K562 (cell line): ENCODE results near the gene ASB4. TPM values are rescaled to one million over a fixed set of nuclear protein-coding genes. Genes with fewer than 3 reads are reported as not detected.

ENCODE experiments used
- ARID2 ChIP-seq: fragments of 450-650 bp; IDR thresholded peaks from 2 replicates; pipeline ENCODE4 v1.6.1; 2017; ENCODE audit warnings: antibody characterized with exemption, mild to moderate bottlenecking
- CBX1 ChIP-seq: sonication (generic); IDR thresholded peaks from 2 replicates; pipeline ENCODE4 v1.6.1; 2016; ENCODE audit warnings: antibody characterized with exemption, low read depth, mild to moderate bottlenecking
- CEBPB ChIP-seq: fragments of 450-650 bp; IDR thresholded peaks from 2 replicates; pipeline ENCODE4 v1.6.1; 2016; ENCODE audit warnings: missing genetic modification characterization, missing compliant biosample characterization
- CEBPG ChIP-seq, 3 experiments: fragments of 200-800 bp in 1 of 3; sonication (Bioruptor generic) in 1 of 3; sonication (generic) in 1 of 3; formaldehyde crosslinking in 1 of 3; IDR thresholded peaks in 2 of 3; conservative IDR thresholded peaks in 1 of 3; 2 replicates each; pipeline versions ENCODE4 v1.6.1 to v1.8.0; 2016 to 2022; ENCODE audit warnings: missing compliant biosample characterization in 2 of 3, missing genetic modification characterization in 2 of 3, mild to moderate bottlenecking in 1 of 3, missing genetic modification reagents in 1 of 3
- MTF1 ChIP-seq: fragments of 250-450 bp; sonication (Bioruptor Pico); IDR thresholded peaks from 2 replicates; pipeline ENCODE4 v1.9.0; 2021; ENCODE audit warnings: moderate library complexity, mild to moderate bottlenecking, inconsistent platforms, borderline replicate concordance
- MYC ChIP-seq, 2 experiments: fragments of 250-450 bp in 1 of 2; sonication (Bioruptor Pico) in 1 of 2; IDR thresholded peaks; 2 replicates each; pipeline versions ENCODE4 v1.5.1 to v1.6.1; 2012 to 2021; ENCODE audit warnings: low read depth in 2 of 2, borderline replicate concordance in 1 of 2, improper control_type of control experiment in 1 of 2, low read length in 1 of 2, mild to moderate bottlenecking in 1 of 2, moderate library complexity in 1 of 2
- MYNN ChIP-seq, 2 experiments: sonication (generic); formaldehyde crosslinking in 1 of 2; IDR thresholded peaks; 2 replicates each; pipeline versions ENCODE4 v1.5.0 to v1.6.1; 2016 to 2020; ENCODE audit warnings: antibody characterized with exemption in 1 of 2, missing genetic modification reagents in 1 of 2
- PTBP1 ChIP-seq: fragments of 200-400 bp; formaldehyde crosslinking; IDR thresholded peaks from 2 replicates; pipeline ENCODE4 v1.6.1; 2017; ENCODE audit warnings: low read depth, low read length
- SMC3 ChIP-seq: conservative IDR thresholded peaks from 2 replicates; pipeline ENCODE4 v1.6.1; 2011; ENCODE audit warnings: low read depth, low read length, improper control_type of control experiment; ENCODE audit not compliant: insufficient read depth
- YY1 ChIP-seq, 3 experiments: IDR thresholded peaks; 2 replicates each; pipeline ENCODE4 v1.6.1; 2011; ENCODE audit warnings: low read length in 2 of 3, mild to moderate bottlenecking in 2 of 3, moderate library complexity in 2 of 3, borderline replicate concordance in 1 of 3, control low read depth in 1 of 3, low read depth in 1 of 3; ENCODE audit not compliant: insufficient read depth in 3 of 3, insufficient replicate concordance in 2 of 3, control insufficient read depth in 1 of 3, insufficient read length in 1 of 3; ENCODE audit errors: extremely low read depth in 1 of 3
- polyA plus RNA-seq, 8 experiments: library from polyadenylated mRNA; depleted of rRNA in 4 of 8; stranded (reverse) in 5 of 8; unstranded in 3 of 8; fragments of >200 nt; fragmentation: Nextera tagmentation in 2 of 8; fragmentation: Illumina TruSeq in 1 of 8; extraction: Ambion mirVana in 2 of 8; extraction: Trizol in 1 of 8; gene quantifications; 2 replicates each; pipeline versions ENCODE4 v1.2.1 to v1.2.3, GENCODE V29; 2011 to 2014; ENCODE audit warnings: inconsistent platforms in 1 of 8, missing spikeins in 1 of 8
- total RNA-seq, 7 experiments: library from RNA; depleted of rRNA in 6 of 7; stranded (reverse); fragments of >200 nt in 6 of 7; fragmentation: Illumina TruSeq in 2 of 7; extraction: Trizol in 2 of 7; gene quantifications; 2 replicates each; pipeline versions ENCODE4 v1.2.1 to v1.2.3, GENCODE V29; 2011 to 2021; ENCODE audit warnings: low replicate concordance in 1 of 7
- TF ChIP-seq, protein P1 (sequence below): sonication (generic); formaldehyde crosslinking; IDR thresholded peaks from 2 replicates; pipeline ENCODE4 v1.8.0; 2022; ENCODE audit warnings: mild to moderate bottlenecking, missing genetic modification reagents
- TF ChIP-seq, protein P2 (sequence below): sonication (generic); formaldehyde crosslinking; IDR thresholded peaks from 2 replicates; pipeline ENCODE4 v1.8.0; 2022; ENCODE audit warnings: missing genetic modification reagents, mild to moderate bottlenecking, borderline replicate concordance
- TF ChIP-seq, protein P3 (sequence below), 3 experiments: IDR thresholded peaks in 2 of 3; conservative IDR thresholded peaks in 1 of 3; 2 replicates each; pipeline ENCODE4 v1.5.1; 2011 to 2012; ENCODE audit warnings: low read length in 3 of 3, mild to moderate bottlenecking in 3 of 3, control low read depth in 2 of 3, improper control_type of control experiment in 1 of 3, inconsistent platforms in 1 of 3, low read depth in 1 of 3, mixed read lengths in 1 of 3, moderate library complexity in 1 of 3; ENCODE audit not compliant: insufficient read depth in 2 of 3
- TF ChIP-seq, protein P4 (sequence below): sonication (generic); formaldehyde crosslinking; IDR thresholded peaks from 2 replicates; pipeline ENCODE4 v1.8.1; 2022; ENCODE audit warnings: missing genetic modification reagents

ASB4 gene
- total and polyA plus RNA-seq, 9 of the 15 experiments (the other 6 are each of a cell fraction or from before 2014, with no cell fraction given), result 0.03 to 0.07 TPM; not detected in 7

DNA sequence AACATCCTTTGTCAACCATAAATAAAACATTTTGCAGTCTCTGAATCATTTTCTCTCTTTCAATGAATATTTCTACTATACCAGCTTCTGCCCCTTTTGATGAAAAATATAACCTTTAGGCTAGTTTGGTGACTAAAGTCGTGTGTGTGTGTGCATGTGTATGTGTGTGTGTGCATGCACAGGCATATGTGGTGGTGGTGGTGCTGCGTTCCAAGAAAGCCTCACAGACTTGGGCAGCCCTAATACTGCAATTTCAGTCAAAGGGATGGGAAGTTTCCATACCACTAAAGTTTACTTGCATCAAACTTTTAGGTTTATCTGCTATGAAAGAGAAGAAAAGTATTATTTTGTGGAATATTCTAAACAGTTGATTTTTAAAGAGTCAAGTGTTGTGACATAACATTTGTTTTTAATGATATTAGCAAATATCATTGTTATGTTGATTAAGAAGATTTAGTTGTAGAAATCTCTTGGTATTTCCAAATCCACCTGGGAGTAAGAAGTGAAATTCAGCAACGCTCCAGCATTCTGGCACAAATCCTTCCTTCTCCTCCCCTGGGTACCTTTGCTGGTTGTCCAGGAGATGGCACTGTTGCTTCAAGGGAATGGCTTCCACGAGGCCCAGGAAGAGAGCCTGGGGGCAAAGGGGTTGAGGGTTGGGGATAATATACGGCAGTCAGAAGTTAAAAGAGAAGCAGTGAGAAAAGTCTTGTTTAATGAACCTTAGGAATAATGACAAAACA, 41.5 kb downstream of the ASB4 start (continued):
- TF ChIP-seq, protein P1, sequence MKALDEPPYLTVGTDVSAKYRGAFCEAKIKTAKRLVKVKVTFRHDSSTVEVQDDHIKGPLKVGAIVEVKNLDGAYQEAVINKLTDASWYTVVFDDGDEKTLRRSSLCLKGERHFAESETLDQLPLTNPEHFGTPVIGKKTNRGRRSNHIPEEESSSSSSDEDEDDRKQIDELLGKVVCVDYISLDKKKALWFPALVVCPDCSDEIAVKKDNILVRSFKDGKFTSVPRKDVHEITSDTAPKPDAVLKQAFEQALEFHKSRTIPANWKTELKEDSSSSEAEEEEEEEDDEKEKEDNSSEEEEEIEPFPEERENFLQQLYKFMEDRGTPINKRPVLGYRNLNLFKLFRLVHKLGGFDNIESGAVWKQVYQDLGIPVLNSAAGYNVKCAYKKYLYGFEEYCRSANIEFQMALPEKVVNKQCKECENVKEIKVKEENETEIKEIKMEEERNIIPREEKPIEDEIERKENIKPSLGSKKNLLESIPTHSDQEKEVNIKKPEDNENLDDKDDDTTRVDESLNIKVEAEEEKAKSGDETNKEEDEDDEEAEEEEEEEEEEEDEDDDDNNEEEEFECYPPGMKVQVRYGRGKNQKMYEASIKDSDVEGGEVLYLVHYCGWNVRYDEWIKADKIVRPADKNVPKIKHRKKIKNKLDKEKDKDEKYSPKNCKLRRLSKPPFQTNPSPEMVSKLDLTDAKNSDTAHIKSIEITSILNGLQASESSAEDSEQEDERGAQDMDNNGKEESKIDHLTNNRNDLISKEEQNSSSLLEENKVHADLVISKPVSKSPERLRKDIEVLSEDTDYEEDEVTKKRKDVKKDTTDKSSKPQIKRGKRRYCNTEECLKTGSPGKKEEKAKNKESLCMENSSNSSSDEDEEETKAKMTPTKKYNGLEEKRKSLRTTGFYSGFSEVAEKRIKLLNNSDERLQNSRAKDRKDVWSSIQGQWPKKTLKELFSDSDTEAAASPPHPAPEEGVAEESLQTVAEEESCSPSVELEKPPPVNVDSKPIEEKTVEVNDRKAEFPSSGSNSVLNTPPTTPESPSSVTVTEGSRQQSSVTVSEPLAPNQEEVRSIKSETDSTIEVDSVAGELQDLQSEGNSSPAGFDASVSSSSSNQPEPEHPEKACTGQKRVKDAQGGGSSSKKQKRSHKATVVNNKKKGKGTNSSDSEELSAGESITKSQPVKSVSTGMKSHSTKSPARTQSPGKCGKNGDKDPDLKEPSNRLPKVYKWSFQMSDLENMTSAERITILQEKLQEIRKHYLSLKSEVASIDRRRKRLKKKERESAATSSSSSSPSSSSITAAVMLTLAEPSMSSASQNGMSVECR (CRISPR knock-in tag), result no peak
- TF ChIP-seq, protein P2, sequence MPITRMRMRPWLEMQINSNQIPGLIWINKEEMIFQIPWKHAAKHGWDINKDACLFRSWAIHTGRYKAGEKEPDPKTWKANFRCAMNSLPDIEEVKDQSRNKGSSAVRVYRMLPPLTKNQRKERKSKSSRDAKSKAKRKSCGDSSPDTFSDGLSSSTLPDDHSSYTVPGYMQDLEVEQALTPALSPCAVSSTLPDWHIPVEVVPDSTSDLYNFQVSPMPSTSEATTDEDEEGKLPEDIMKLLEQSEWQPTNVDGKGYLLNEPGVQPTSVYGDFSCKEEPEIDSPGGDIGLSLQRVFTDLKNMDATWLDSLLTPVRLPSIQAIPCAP (CRISPR knock-in tag), result no peak
- no peak for TF ChIP-seq PTBP1
- no peak for TF ChIP-seq MTF1 (CRISPR knock-in tag)
- TF ChIP-seq, protein P3, sequence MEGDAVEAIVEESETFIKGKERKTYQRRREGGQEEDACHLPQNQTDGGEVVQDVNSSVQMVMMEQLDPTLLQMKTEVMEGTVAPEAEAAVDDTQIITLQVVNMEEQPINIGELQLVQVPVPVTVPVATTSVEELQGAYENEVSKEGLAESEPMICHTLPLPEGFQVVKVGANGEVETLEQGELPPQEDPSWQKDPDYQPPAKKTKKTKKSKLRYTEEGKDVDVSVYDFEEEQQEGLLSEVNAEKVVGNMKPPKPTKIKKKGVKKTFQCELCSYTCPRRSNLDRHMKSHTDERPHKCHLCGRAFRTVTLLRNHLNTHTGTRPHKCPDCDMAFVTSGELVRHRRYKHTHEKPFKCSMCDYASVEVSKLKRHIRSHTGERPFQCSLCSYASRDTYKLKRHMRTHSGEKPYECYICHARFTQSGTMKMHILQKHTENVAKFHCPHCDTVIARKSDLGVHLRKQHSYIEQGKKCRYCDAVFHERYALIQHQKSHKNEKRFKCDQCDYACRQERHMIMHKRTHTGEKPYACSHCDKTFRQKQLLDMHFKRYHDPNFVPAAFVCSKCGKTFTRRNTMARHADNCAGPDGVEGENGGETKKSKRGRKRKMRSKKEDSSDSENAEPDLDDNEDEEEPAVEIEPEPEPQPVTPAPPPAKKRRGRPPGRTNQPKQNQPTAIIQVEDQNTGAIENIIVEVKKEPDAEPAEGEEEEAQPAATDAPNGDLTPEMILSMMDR (IDR thresholded peaks at IDR 0.05 in 2 of 3, conservative IDR thresholded peaks at IDR 0.05 in 1 of 3; ENCODE audit: insufficient read depth in 2 of 3, low read depth in 1 of 3, low read length in 3 of 3), result peak; percentile 79 to 93 (median 91)
- TF ChIP-seq MYC (IDR thresholded peaks at IDR 0.05; ENCODE audit: low read depth, low read length), result peak; percentile 47; the same call in 1 of the 2 replicates
- TF ChIP-seq MYC (CRISPR knock-in tag; IDR thresholded peaks at IDR 0.05; ENCODE audit: borderline replicate concordance, low read depth), result no peak
- TF ChIP-seq, protein P4, sequence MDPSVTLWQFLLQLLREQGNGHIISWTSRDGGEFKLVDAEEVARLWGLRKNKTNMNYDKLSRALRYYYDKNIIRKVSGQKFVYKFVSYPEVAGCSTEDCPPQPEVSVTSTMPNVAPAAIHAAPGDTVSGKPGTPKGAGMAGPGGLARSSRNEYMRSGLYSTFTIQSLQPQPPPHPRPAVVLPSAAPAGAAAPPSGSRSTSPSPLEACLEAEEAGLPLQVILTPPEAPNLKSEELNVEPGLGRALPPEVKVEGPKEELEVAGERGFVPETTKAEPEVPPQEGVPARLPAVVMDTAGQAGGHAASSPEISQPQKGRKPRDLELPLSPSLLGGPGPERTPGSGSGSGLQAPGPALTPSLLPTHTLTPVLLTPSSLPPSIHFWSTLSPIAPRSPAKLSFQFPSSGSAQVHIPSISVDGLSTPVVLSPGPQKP (CRISPR knock-in tag), result no peak
- peak; percentile 94 for TF ChIP-seq SMC3
- TF ChIP-seq YY1 (IDR thresholded peaks at IDR 0.05; ENCODE audit: borderline replicate concordance in 1 of 3, control insufficient read depth in 1 of 3, extremely low read depth in 1 of 3, insufficient read depth in 3 of 3, insufficient read length in 1 of 3, insufficient replicate concordance in 2 of 3, low read depth in 1 of 3, low read length in 2 of 3), result peak in 2 of 3 experiments; percentile 20 to 51
- no peak for TF ChIP-seq MYNN (IDR thresholded peaks at IDR 0.05)
- no peak for TF ChIP-seq MYNN (CRISPR knock-in tag; IDR thresholded peaks at IDR 0.05)
- no peak for TF ChIP-seq CBX1
- TF ChIP-seq CEBPB, result peak; percentile 19; the same call in 1 of the 2 replicates
- peak; percentile 94 for TF ChIP-seq ARID2
- TF ChIP-seq CEBPG (CRISPR knock-in tag; IDR thresholded peaks at IDR 0.05), result no peak
- TF ChIP-seq CEBPG (tag; conservative IDR thresholded peaks at IDR 0.05 in 1 of 2, IDR thresholded peaks at IDR 0.05 in 1 of 2), result peak in 1 of 2 experiments; percentile 38; a peak in 1 of 4 replicates
